H1 (cell line): ENCODE measurements around the gene PTPN3. TPM values are rescaled to one million over a fixed set of nuclear protein-coding genes. Genes with fewer than 3 reads are reported as not detected.

Experiments used
- CTCF ChIA-PET: fragments of 300-600 bp; sonication (Branson Sonifier 250); formaldehyde crosslinking; loops from one replicate; lab custom pipeline; 2021; ENCODE audit not compliant: partially characterized antibody; lab: Charles Lee
- POLR2A ChIA-PET: fragments of 300-600 bp; sonication (Branson Sonifier 250); formaldehyde crosslinking; loops from one replicate; lab custom pipeline; 2021; ENCODE audit warnings: inconsistent platforms; ENCODE audit not compliant: partially characterized antibody; lab: Charles Lee
- DNase-seq, 2 experiments: peaks; one replicate each; pipeline versions ENCODE4 v3.0.0 to v3.0.0-alpha.2; 2010 to 2022; ENCODE audit warnings: low spot score in 2 of 2, low read depth in 1 of 2, mixed read lengths in 1 of 2
- FAIRE-seq: peaks from 2 replicates; lab custom pipeline; 2011; peaks lifted over from hg19 to GRCh38; lab: Jason Lieb, UNC
- H2AFZ ChIP-seq: 2 replicates; pipeline ENCODE4 v1.8.1; 2012; ENCODE audit warnings: low read length, inconsistent platforms
- H2AK5ac ChIP-seq: 2 replicates; pipeline ENCODE4 v1.6.1; 2013; ENCODE audit warnings: low read depth, low read length
- H2BK120ac ChIP-seq: replicated peaks from 2 replicates; pipeline ENCODE3; 2013; ENCODE audit warnings: low read depth, low read length, inconsistent platforms
- H2BK12ac ChIP-seq: 2 replicates; pipeline ENCODE4 v1.6.1; 2013; ENCODE audit warnings: low read depth, low read length
- H2BK15ac ChIP-seq: 2 replicates; pipeline ENCODE4 v1.6.1; 2013; ENCODE audit warnings: low read length
- H2BK20ac ChIP-seq: 2 replicates; pipeline ENCODE4 v1.6.1; 2013; ENCODE audit warnings: low read length
- H2BK5ac ChIP-seq: 2 replicates; pipeline ENCODE4 v1.6.1; 2013; ENCODE audit warnings: low read depth, low read length
- H3K14ac ChIP-seq: 2 replicates; pipeline ENCODE4 v1.6.1; 2013; ENCODE audit warnings: inconsistent platforms; ENCODE audit not compliant: insufficient read length
- H3K18ac ChIP-seq: 2 replicates; pipeline ENCODE4 v1.6.1; 2013; ENCODE audit warnings: low read length; ENCODE audit errors: extremely low read depth
- H3K23ac ChIP-seq: 2 replicates; pipeline ENCODE4 v1.6.1; 2013; ENCODE audit warnings: inconsistent platforms; ENCODE audit not compliant: insufficient read length
- H3K23me2 ChIP-seq: 2 replicates; pipeline ENCODE4 v1.6.1; 2013; ENCODE audit warnings: low read depth, low read length
- H3K27ac ChIP-seq: 2 replicates; pipeline ENCODE4 v1.6.1; 2011; ENCODE audit warnings: low read depth, low read length, inconsistent platforms
- H3K27me3 ChIP-seq, 4 experiments: replicated peaks in 1 of 4; 1 replicate in 1 of 4; 2 replicates in 3 of 4; pipeline versions ENCODE4 v1.6.1 to v1.8.1; 2011 to 2013; ENCODE audit warnings: low read length in 3 of 4, mild to moderate bottlenecking in 3 of 4, inconsistent platforms in 2 of 4, mixed read lengths in 2 of 4, moderate library complexity in 1 of 4; ENCODE audit not compliant: control insufficient read depth in 3 of 4, insufficient read depth in 3 of 4; ENCODE audit errors: extremely low read depth in 1 of 4
- H3K36me3 ChIP-seq, 4 experiments: 2 replicates each; pipeline versions ENCODE4 v1.6.1 to v1.8.1; 2011 to 2013; ENCODE audit warnings: mild to moderate bottlenecking in 4 of 4, low read length in 3 of 4, moderate library complexity in 2 of 4, control low read depth in 1 of 4, inconsistent platforms in 1 of 4; ENCODE audit not compliant: insufficient read depth in 4 of 4, control insufficient read depth in 2 of 4
- H3K4ac ChIP-seq: replicated peaks from 2 replicates; pipeline ENCODE3; 2013; ENCODE audit warnings: low read length, low read depth, mixed read lengths, inconsistent platforms; ENCODE audit not compliant: insufficient read length
- H3K4me1 ChIP-seq, 4 experiments: replicated peaks in 1 of 4; 1 replicate in 1 of 4; 2 replicates in 3 of 4; pipeline versions ENCODE4 v1.6.1 to v1.8.1; 2011 to 2013; ENCODE audit warnings: low read length in 3 of 4, inconsistent platforms in 2 of 4, mixed read lengths in 1 of 4; ENCODE audit not compliant: insufficient read depth in 4 of 4, control insufficient read depth in 3 of 4
- H3K4me2 ChIP-seq, 2 experiments: 2 replicates each; pipeline versions ENCODE4 v1.6.1 to v1.8.1; 2011 to 2013; ENCODE audit warnings: low read depth in 2 of 2, low read length in 2 of 2, control low read depth in 1 of 2, inconsistent platforms in 1 of 2, mild to moderate bottlenecking in 1 of 2; ENCODE audit not compliant: insufficient read depth in 1 of 2
- H3K4me3 ChIP-seq, 4 experiments: fragments of 200-600, 300-600 bp in 1 of 4; sonication (generic), shearing (Covaris generic), sonication (Bioruptor Twin) in 1 of 4; 2 replicates each; pipeline versions ENCODE4 v1.5.1 to v1.8.1; 2011 to 2016; ENCODE audit warnings: low read length in 4 of 4, low read depth in 3 of 4, control low read depth in 2 of 4, inconsistent platforms in 2 of 4, mild to moderate bottlenecking in 2 of 4, mixed read lengths in 1 of 4, moderate library complexity in 1 of 4; ENCODE audit not compliant: insufficient read depth in 2 of 4; ENCODE audit errors: extremely low read depth in 1 of 4
- H3K56ac ChIP-seq: replicated peaks from 2 replicates; pipeline ENCODE3; 2013; ENCODE audit warnings: low read depth, mild to moderate bottlenecking, mixed read lengths, low read length, inconsistent platforms; ENCODE audit not compliant: insufficient read length
- H3K79me1 ChIP-seq: 2 replicates; pipeline ENCODE4 v1.6.1; 2013; ENCODE audit warnings: low read depth, low read length, control low read depth
- H3K79me2 ChIP-seq, 2 experiments: 2 replicates each; pipeline versions ENCODE4 v1.6.1 to v1.8.1; 2012 to 2013; ENCODE audit warnings: low read length in 2 of 2, mild to moderate bottlenecking in 2 of 2, inconsistent platforms in 1 of 2; ENCODE audit not compliant: insufficient read depth in 2 of 2, control insufficient read depth in 1 of 2
- H3K9ac ChIP-seq, 4 experiments: replicated peaks in 1 of 4; 1 replicate in 1 of 4; 2 replicates in 3 of 4; pipeline versions ENCODE4 v1.6.1 to v1.8.1; 2011 to 2013; ENCODE audit warnings: low read depth in 3 of 4, low read length in 3 of 4, control low read depth in 2 of 4, mild to moderate bottlenecking in 2 of 4, moderate library complexity in 2 of 4, inconsistent platforms in 1 of 4; ENCODE audit errors: extremely low read depth in 1 of 4
- H3K9me3 ChIP-seq, 2 experiments: 2 replicates each; pipeline versions ENCODE4 v1.6.1 to v1.8.1; 2012 to 2013; ENCODE audit warnings: mild to moderate bottlenecking in 2 of 2, moderate library complexity in 2 of 2, control low read depth in 1 of 2, inconsistent platforms in 1 of 2, low read depth in 1 of 2, low read length in 1 of 2, mixed read lengths in 1 of 2; ENCODE audit not compliant: insufficient read depth in 2 of 2
- H4K20me1 ChIP-seq, 2 experiments: replicated peaks in 1 of 2; 2 replicates each; pipeline versions ENCODE3 to v1.8.1; 2011 to 2013; ENCODE audit warnings: inconsistent platforms in 2 of 2, low read length in 2 of 2, mild to moderate bottlenecking in 1 of 2; ENCODE audit not compliant: insufficient read depth in 2 of 2, control insufficient read depth in 1 of 2
- H4K5ac ChIP-seq: 2 replicates; pipeline ENCODE4 v1.6.1; 2013; ENCODE audit warnings: low read length, low read depth, mixed read lengths, inconsistent platforms; ENCODE audit not compliant: insufficient read length
- H4K8ac ChIP-seq: 2 replicates; pipeline ENCODE4 v1.8.0; 2013; ENCODE audit warnings: mild to moderate bottlenecking, moderate library complexity, low read length, inconsistent platforms; ENCODE audit not compliant: insufficient read depth; ENCODE audit errors: extremely low read depth
- H4K91ac ChIP-seq: replicated peaks from 2 replicates; pipeline ENCODE3; 2013; ENCODE audit warnings: low read length, mixed read lengths, inconsistent platforms; ENCODE audit not compliant: insufficient read length
- CREB1 ChIP-seq: IDR thresholded peaks from 2 replicates; pipeline ENCODE4 v1.6.1; 2012; ENCODE audit warnings: inconsistent platforms
- JUND ChIP-seq: IDR thresholded peaks from 2 replicates; pipeline ENCODE4 v1.6.1; 2011; ENCODE audit warnings: mild to moderate bottlenecking, improper control_type of control experiment, low read length
- POLR2AphosphoS5 ChIP-seq: IDR thresholded peaks from 2 replicates; pipeline ENCODE4 v1.6.1; 2011; ENCODE audit warnings: low read depth, low read length
- WGBS, 2 experiments: shearing (Covaris generic) in 1 of 2; methylation state at CpG; one replicate each; pipeline versions ENCODE4 v1.1.6 to v1.1.7; 2013 to 2015; ENCODE audit warnings: low lambda C conversion rate in 2 of 2, mixed read lengths in 2 of 2, inconsistent platforms in 1 of 2, low coverage in 1 of 2, missing lambda C conversion rate in 1 of 2; ENCODE audit not compliant: insufficient replicate concordance in 2 of 2, insufficient coverage in 1 of 2, insufficient read length in 1 of 2; ENCODE audit errors: extremely low coverage in 1 of 2, missing lambda C conversion rate in 1 of 2; 5-methylcytosine and 5-hydroxymethylcytosine counted together
- polyA plus RNA-seq, 7 experiments: library from polyadenylated mRNA; depleted of rRNA in 3 of 7; stranded (reverse) in 5 of 7; unstranded in 2 of 7; fragments of >200 nt in 5 of 7; fragments of 200-250 nt in 2 of 7; gene quantifications; 1 replicate in 5 of 7; 2 replicates in 1 of 7; 4 replicates in 1 of 7; pipeline versions ENCODE4 v1.2.1 to v1.2.3, GENCODE V29; 2011 to 2013; ENCODE audit warnings: missing spikeins in 2 of 7, mixed read lengths in 2 of 7
- total RNA-seq: library from RNA; stranded (reverse); fragmentation: NEBNext Ultra II Directional; extraction: Animal tissue kit (Norgen Biotek cat#: 25700); gene quantifications from 2 replicates; pipeline ENCODE4 v1.2.1, GENCODE V29; 2021

PTPN3 gene
- total and polyA plus RNA-seq, 2 of the 8 experiments (the other 6 are each of a cell fraction or from before 2014, with no cell fraction given): 2.9 to 3.7 TPM

DNA sequence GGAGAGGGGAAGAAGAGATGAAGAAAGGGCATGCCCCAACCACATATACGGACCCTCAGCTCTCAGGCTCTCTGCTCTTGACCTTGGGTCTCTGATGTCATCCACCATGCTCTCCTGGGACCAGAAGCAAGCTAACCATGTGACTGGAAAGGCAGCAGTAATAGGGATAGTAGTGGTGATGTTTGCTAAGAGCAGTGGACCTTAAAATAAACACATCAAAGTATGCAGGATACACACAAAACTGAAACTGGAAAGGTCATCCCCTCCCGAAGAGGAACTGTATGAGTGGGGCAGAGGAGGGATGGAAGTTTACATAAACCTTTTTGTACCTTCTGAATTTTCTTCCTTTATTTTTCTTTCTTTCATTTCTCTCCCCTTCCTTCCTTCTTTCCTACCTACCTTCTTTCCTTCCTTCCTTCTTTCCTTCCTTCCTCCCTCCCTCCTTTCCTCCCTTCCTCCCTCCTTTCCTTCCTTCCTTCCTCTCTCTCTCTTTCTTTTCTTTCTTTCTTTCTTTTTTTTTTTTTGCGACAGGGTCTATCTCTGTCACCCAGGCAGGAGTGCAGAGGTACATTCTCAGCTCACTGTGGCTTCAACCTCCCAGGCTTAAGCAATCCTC is 8.1 kb upstream of the PTPN3 start:
- no peaks in the 10 kb centered on the region for H3K23me2 ChIP-seq
- H3K9me3 ChIP-seq: no peaks in the 10 kb centered on the region
- H3K27ac ChIP-seq: no peak overlapping the region
- H3K56ac ChIP-seq: no peak overlapping the region
- WGBS, 2 experiments: 87% methylated on average over 2 of the region's 3 CpGs; no CpG with 5 or more reads in 1 of the 2 experiments
- no peak overlapping the region for H2BK20ac ChIP-seq
- peaks cover 0 to under 1% (median 0%) of the 10 kb centered on the region in 4 experiments; a peak in 2 of 7 replicates for H3K27me3 ChIP-seq
- H3K4me2 ChIP-seq: no peak overlapping the region
- FAIRE-seq (no peak), DNase-seq (no peak)
- H2BK12ac ChIP-seq: no peak overlapping the region
- H3K14ac ChIP-seq: no peak overlapping the region
- no peak overlapping the region for H3K9ac ChIP-seq
- H3K79me2 ChIP-seq: no peaks in the 10 kb centered on the region
- no peak overlapping the region for H3K18ac ChIP-seq
- no peak overlapping the region for H3K4ac ChIP-seq
- H3K4me3 ChIP-seq: no peak overlapping the region
- H4K5ac ChIP-seq: no peak overlapping the region
- no peak overlapping the region for H2BK5ac ChIP-seq
- H3K4me1 ChIP-seq: no peaks in the 10 kb centered on the region
- no peak overlapping the region for H2BK120ac ChIP-seq
- no peak overlapping the region for H2AFZ ChIP-seq
- H4K91ac ChIP-seq: no peak overlapping the region
- no peak overlapping the region for H4K8ac ChIP-seq
- H3K79me1 ChIP-seq: no peaks in the 10 kb centered on the region
- TF ChIP-seq POLR2AphosphoS5 (no peak), JUND (no peak), CREB1 (no peak)
- TF ChIP-seq, all 59 proteins: peak for 0
- CTCF ChIA-PET: interaction anchor here (0.6 to 1.3 kb wide), 7 partner anchors 8 to 96 kb away, joined by 3 to 4 read pairs (median 3); partner anchors contain the start of gene PTPN3
- Histone ChIP-seq H4K20me1 (no peaks in the 10 kb centered on the region), H2AK5ac (no peak overlapping the region), H2BK15ac (no peak overlapping the region), H3K23ac (no peak overlapping the region), H3K36me3 (no peaks in the 10 kb centered on the region)
- POLR2A ChIA-PET: no interaction called here
